ENCODE measurements around the gene ZNF500. TPM values are rescaled to one million over a fixed set of nuclear protein-coding genes. Genes with fewer than 3 reads are reported as not detected.
"Not testable (repeated sequence)": the region's sequence is repeated elsewhere in the genome, so short reads cannot be mapped to it uniquely, and the experiment has no call there.

The ZNF500 gene
- total RNA-seq, 1 donor from 2014 or later = 7.2 TPM

DNA sequence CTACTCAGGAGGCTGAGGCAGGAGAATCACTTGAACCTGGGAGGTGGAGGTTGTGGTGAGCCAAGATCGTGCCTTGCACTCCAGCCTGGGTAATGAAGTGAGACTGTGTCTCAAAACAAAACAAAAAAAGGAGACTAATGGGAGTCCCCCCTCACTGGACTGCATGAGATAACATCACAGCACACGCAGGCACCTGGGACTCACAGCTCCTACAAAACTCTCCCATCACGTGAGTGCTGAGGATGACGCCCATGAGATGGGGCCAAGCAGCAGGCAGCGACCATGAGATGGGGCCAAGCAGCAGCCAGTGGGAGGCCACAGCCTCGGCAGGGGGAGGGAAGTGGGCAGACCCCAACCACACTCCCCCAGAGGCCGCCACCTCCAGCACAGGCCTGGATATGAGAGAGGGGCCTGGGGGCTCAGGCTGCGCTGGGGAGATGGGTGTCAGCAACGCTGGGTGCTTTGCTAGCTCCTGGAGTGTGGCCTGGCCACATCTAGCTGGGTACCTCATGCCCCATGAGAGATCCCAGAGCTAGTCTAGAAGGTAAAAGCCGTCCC, 17.2 kb downstream of the ZNF500 start:
- DNase-seq (ENCODE audit: low spot score) = no peak
- intact Hi-C loops (cut with DNase I) = no loop called here

DNA sequence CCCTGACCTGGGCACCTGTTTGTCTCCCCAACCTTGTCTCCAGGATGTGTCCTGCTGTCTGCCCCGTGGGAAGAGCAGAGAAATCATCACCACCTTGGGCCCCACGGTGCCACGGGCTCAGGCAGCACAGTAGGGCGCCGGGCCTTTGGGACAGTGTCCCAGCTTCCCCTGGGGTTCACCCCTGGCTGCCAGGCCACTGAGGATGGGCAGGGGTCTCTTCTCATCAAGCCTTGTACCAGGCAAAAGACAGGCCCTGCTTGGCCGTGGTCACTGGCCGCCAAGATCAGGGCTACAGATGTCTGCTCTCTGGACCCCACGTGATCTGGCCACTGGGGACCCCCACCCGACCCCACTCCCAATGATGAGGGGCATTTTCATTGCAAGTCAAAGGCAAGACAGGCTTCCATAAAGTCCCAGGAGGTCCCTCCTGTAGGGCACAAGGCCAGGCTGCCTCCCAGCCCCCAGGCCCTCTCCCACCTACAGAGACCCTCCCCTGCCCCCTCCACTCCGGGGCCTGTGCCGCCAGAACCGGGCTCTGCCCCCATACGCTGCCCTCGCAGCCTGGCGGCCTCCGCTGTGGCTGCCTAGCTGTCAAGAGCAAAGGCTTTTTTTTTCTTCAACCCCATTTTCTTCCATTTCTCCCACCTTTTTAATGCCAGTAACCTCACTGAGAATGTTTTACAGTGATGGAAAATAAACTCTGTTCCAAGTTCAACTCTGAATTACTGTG, 18.1 kb downstream of the ZNF500 start:
- no peak for DNase-seq (ENCODE audit: low spot score)
- intact Hi-C loops (cut with DNase I) = no loop called here

DNA sequence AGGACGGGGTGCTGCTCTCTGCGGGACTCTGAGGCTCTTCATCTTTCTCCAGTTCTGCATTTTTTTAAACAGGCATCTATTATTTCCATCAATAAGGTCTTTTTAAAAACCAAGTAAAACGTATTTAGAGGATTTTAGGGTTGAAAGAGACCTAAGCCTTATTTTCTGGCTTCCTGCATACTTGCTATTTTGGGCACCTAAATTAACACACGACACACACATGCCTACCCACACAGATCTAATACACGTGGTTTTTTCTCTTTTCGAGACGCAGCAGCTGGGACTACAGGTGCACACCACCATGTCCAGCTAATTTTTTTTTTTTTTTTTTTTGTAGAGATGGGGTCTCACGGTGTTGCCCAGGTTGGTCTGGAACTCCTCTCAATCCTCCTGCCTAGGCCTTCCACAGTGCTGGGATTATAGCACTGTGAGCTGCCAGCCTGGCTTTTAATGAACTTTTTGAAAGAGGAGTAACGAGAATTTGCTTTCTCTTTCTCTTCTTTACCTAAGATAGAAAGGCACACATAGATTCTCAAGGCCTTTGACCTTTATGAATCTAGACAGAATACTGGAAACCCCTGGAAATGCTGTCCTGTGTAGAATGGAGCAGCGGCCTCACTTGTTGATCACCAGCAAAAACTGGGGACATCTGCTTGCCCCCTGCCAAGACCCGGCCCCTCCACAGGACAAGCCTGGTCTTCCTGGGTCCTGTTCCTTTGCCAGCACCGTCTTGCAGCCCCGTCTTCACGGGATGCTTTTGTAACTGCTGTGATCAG, 18.9 kb downstream of the ZNF500 start:
- intact Hi-C loops (cut with DNase I) = no loop called here

DNA sequence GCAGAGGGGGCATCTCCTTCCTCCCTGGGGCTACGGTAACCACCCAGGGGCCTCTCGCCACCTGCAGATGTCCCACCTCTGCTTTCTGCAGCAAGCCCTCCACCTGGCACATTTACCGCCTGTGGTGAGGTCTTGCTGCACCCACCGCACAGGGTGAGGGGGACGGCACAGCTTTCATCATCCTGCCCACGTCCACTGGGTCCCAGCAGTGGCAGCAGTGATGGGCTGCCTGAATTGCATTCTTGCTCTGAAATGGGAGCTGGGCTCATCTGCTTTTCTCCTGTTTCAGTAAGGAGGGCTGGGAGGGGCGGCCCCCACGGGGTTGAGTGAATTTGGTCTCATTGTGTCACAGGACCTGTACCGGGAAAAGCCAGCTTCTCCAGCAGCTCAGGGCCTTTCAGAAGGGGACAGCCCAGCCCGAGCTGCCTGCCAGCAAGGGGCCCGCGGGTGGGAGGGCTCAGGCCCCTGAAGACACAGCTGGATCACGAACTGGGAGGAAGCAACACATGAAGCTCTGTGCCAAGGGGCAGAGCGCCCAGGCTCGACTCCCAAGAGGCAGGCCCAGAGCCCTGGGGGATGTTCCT, 19.9 kb downstream of the ZNF500 start:
- no peak for DNase-seq (ENCODE audit: low spot score)
- intact Hi-C loops (cut with DNase I) = no loop called here

More for the DNA sequence above, 18.9 kb downstream of the ZNF500 start:
- no peak for DNase-seq (ENCODE audit: low spot score)

DNA sequence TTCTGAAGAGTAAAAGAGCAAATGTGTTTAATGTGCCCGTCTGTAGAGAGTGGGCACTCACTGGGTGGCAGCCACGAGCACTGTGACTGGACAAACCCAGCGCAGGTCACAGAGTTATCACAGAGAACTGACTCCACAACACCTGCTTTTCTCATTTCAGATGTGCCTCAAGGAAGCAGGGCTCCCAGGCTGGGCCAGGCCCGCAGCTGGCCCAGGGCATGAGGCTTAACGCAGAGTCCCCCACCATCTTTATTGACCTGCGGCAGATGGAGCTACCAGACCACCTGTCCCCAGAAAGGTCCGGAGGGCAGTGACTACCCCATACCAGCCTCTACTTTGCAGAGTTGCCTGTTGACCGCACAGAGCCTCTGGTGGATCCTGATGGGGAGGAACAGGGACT, 20.7 kb downstream of the ZNF500 start:
- intact Hi-C loops (cut with DNase I) = no loop called here
- no peak for DNase-seq (ENCODE audit: low spot score)

DNA sequence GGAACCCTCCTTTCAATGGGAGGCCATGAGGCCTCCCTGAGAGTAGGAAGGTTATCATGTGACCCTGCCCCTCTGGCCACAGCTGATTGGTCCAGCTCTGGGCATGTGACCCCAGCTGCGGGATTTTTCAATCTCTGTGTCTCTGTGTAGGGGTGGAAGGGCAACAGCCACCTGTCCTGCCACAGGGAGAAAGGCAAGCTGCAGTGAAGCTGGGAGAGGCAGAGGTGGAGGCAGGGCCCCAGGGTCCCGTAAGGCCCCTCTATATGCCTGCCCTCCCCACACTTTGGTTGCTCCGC, 21.7 kb downstream of the ZNF500 start:
- DNase-seq (ENCODE audit: low spot score) = no peak
- intact Hi-C loops (cut with DNase I) = no loop called here

DNA sequence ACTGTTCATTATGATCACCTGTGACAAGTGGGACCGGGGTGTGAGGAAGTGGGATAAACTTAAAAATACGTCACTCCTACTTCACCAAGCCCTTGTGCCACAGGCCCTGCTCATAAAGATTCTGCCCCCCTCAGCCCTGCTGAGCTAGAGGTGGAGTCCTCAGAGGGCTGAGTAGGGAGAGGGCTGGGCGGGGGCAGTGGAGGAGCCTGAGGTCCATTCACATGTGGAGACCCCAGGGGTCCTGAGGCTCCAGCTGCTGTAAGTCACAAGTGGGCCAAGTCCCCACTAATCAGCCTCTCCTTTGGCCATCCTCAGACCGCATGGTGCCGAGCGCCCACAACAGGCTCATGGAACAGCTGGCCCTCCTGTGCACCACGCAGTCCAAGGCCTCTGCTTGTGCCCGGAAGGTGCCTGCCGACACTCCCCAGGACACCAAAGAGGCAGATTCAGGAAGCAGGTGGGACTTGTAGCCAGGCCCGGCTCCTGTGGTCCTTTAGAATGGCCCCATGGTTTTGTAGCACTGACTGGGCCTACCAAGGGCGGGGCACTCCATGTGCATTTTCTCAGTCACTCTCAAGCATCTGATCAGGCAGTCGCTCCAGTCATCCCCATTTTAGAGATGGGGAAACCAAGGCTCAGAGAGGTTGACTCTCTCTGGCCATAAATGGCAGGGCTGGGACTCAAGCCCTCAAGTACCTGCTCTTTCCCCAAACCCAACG, 22.2 kb downstream of the ZNF500 start:
- no peak for DNase-seq (ENCODE audit: low spot score)
- intact Hi-C loops (cut with DNase I) = no loop called here

DNA sequence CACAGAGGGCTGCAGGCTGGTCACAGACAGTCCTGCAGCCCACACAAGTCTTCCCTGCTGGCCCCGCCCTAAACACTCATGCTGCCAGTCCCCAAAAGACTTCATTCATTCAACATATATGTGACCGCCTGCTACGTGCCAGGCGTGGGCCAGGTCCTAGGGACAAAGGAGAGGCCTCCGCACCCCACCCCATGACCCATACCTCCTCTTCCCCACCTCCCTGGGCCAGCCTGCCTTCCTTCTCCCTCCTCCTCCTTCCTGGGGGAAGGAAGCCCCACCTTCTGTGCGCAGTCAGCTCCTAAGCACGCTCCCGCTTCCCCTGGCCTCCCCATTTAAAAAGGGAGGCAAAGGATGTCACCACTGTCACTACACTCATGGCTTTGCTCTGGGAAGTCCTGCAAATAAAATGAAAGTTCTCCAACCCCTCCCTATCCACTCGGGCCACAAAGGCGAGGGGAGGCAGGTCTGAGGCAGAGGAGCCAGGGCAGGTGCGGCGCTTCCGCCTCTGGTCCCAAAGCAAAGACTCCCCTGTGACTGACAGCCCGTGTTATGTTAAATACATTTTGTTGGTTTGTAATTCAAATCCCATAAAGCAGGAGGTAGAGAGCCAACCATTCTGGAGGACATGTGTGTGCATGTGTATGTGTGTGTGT, 23.6 kb downstream of the ZNF500 start:
- no peak for DNase-seq (ENCODE audit: low spot score)
- intact Hi-C loops (cut with DNase I) = no loop called here

DNA sequence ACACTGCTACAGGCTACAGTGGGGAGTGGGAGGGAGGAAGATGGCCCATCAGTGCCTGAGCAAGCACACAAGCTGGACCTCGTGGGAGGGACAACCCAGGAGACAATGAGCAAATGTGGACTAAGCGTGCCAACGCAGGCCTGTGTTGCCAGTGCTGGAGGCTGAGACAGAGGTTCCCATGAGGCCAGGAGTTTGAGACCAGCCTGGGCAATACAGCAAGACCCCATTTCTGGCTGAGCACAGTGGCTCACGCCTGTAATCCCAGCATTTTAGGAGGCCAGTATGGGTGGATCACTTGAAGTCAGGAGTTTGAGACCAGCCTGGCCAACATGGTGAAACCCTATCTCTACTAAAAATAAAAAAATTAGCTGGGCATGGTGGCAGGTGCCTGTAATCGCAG, 28.6 kb downstream of the ZNF500 start:
- DNase-seq (ENCODE audit: low spot score) = not testable (repeated sequence)
- intact Hi-C loops (cut with DNase I) = loop anchor here (10.0 kb wide), 3 partner anchors 66 to 216 kb away; partner anchors contain the start of genes GLYR1, ROGDI, SEC14L5 and UBN1

DNA sequence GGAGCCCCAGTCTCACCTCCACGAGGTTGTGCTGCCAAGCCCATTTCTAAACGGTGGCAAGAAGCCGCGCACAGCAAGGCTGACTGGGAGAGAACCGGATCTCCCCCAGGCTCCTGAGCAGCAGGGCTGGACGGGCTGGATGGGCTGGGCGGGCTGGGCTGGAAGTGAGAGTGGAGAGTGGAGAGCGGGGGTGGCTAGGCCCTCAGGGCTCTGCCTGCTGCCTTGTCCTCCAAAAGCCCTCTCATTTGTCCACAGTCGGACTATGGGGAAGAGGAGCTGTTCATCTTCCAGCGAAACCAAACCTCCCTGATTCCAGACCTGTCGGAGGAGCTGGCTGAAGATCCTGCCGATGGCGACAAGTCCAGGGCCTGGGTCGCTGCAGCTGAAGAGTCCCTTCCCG, 29.4 kb downstream of the ZNF500 start:
- intact Hi-C loops (cut with DNase I) = loop anchor here (10.0 kb wide), 3 partner anchors 67 to 217 kb away; partner anchors contain the start of genes GLYR1, ROGDI, SEC14L5 and UBN1
- no peak for DNase-seq (ENCODE audit: low spot score)

DNA sequence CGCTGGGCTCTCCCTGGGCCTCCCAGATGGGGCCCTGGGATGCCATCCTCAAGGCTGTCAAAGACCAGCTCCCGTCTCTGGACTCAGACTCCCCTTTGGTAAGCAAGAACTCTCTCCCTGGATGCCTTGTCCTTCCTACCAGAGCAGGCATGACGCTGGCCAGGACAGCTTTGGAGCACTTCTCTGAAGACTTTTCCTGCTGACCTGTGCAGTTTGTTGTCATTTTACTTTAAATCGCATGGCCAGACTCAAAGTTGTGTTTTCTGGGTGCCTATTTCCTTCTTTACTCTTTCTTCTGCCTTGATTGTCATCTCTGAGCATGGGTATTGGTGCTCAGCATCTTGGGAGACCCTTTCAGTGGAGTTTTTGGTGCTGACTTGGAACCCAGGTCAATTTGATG, 30.4 kb downstream of the ZNF500 start:
- intact Hi-C loops (cut with DNase I) = loop anchor here (10.0 kb wide), 3 partner anchors 68 to 218 kb away; partner anchors contain the start of genes GLYR1, ROGDI, SEC14L5 and UBN1
- no peak for DNase-seq (ENCODE audit: low spot score)

DNA sequence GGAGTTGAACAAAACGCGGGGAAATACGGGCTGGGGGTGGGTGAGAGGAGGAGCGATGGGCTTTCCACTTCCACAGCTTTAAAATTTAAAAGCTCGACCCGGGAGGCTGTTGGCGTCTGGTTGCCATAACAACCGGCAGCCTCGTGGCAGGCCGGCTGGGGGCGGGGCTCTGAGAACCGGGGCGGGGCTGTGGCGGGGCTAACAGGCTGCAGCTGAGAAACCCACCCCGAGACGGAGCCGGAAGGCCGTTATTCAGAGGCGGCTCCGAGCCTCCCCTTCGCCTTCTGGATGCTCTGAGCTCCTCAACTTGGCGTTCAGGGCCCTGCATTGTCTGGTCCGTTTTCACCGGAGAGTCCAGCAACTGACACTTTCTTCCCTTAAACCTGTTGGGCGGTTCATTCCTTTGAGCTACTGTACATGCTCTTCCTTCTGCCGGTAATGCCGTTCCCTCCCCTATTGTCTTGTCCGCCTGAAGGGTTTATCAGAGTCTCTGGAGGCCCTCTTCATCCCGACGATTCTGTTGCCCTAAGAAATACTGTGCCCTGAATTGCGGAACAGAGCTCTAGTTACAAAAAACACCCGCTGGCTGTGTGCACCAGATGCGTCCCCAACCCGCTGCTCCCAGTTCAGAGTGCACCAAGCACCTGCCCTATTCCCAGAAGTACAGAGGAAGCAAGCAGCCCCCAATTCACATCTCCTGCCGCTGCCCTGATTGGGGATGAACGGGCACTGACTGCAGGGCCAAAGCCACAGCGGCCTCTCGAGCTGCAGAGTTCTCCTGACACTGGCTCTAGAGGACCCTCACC, 32.0 kb downstream of the ZNF500 start:
- DNase-seq (ENCODE audit: low spot score) = peak; percentile 93
- intact Hi-C loops (cut with DNase I) = loop anchor here (2.0 to 10.0 kb wide), 4 partner anchors 34 to 220 kb away; partner anchors contain the start of genes GLYR1, ROGDI, SEC14L5 and UBN1

DNA sequence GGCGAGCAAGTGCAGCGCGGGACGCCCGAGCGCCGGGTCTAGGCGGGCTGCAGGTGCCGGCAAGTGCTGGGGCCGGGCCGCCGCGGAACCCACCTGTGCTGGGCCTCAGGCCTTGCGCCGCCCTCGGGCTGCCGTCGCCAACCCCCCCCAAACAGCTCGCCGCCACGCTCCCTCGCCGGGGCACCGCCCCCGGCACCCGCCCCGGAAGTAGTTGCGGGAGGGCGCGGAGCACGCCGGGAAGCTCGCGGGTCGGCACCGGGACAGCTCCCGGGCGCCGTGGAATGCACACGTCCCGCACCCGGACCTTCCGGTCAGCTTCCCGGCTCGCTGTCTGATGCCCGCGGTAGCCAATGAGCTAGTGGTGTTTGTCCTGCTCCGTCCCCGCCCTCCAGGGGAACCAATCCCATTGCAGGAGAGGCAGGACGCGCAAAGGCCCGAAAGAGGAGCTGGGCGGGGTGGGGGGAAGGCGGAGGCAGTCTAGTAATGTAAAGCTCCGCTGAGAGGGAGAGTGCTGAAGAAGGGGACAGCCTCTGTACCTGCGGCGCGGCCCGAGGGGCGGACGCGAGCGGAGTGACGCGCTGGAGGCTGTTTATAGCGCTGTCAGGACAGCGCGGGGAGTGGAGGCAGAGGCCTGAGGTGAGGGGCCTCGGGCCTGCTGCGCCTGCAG, 32.8 kb downstream of the ZNF500 start, which contains the start of the genes ANKS3 and DNAAF8:
ANKS3 (minus strand) TSS at position 209 of the 667 bp plus-strand sequence. CDS start 4,122 bp downstream, outside the sequence.
DNAAF8 (plus strand) TSS at position 475 of the 667 bp plus-strand sequence. CDS start 1,978 bp downstream, outside the sequence.
- intact Hi-C loops (cut with DNase I) = loop anchor here (2.0 to 10.0 kb wide), 4 partner anchors 35 to 221 kb away; partner anchors contain the start of genes GLYR1, ROGDI, SEC14L5 and UBN1
- peak; percentile 97 for DNase-seq (ENCODE audit: low spot score)

DNA sequence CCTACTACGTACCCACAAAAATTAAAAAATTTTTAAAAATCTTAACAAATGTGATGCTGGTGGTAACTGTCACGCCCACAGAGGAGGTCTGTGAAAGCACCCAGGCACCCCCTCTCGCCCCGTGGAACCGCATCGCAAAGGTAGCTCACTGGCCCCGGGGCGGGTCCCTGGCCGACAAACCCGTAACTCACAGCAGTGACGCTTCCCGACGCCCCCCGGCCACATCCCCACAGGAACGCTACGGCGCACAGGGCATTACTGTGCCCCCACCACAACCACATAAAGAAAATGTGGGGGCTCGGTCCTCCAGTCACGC, 33.3 kb downstream of the ZNF500 start:
- intact Hi-C loops (cut with DNase I) = loop anchor here (2.0 to 10.0 kb wide), 4 partner anchors 35 to 221 kb away; partner anchors contain the start of genes GLYR1, ROGDI, SEC14L5 and UBN1
- no peak for DNase-seq (ENCODE audit: low spot score)

DNA sequence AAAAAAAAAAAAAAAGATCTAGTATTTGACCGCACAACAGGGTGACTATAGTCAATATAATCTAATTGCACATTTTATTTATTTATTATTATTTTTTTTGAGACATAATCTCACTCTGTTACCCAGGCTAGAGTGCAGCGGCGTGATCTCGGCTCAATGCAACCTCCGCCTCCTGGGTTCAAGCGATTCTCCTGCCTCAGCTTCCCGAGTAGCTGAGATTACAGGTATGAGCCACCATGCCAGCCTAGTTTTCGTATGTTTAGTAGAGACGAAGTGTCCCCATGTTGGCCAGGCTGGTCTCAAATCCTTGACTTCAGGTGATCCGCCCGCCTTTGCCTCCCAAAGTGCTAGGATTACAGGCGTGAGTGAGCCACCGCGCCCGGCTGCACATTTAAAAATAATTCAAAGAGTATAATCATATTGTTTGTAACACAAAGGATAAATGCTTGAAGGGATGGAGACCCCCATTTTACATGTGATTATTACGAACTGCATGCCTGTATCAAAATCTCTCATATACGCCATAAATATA, 33.7 kb downstream of the ZNF500 start:
- intact Hi-C loops (cut with DNase I) = loop anchor here (10.0 kb wide), 3 partner anchors 72 to 222 kb away; partner anchors contain the start of genes GLYR1, ROGDI, SEC14L5 and UBN1
- no peak for DNase-seq (ENCODE audit: low spot score)

DNA sequence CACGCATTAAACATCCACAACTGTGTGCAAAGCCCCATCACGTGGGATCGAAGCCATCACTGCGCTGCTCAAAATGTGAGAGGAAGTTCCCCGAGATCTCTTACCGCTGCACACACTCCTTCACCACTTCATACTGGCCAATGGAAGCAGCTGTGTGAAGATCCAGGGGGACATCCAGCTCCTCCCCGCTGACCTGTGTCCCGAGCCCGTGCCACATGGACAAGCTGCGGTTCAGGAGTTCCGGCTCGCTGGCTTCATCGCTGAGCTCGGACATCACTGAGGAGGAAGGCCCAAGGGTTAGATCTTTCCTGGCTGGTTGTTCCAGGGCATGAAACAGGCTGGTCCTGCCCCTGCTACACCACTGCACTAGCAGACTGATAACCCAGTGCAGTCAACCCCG, 37.1 kb downstream of the ZNF500 start:
- no peak for DNase-seq (ENCODE audit: low spot score)
- intact Hi-C loops (cut with DNase I) = loop anchor here (10.0 kb wide), 3 partner anchors 75 to 225 kb away; partner anchors contain the start of genes GLYR1, ROGDI, SEC14L5 and UBN1

DNA sequence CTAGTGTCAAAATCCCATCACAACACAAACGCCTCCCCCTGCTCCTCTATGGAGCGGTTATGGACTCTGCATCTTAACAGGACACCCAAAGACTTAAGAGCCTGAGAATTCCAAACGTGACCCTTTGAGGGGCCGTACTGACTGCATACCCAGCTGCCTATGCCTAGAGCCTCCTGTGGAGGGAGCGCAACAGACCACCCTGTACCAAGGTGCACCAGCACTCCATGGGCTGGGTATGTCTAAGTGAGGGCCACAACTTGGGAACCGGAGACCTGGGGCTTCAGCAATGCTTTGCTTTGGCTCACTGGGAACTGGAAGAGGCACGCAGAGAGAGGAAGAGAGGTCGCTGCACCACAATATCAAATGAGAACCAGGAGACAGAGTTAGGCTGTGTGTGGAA, 38.3 kb downstream of the ZNF500 start:
- DNase-seq (ENCODE audit: low spot score) = no peak
- intact Hi-C loops (cut with DNase I) = no loop called here
